Mesodermal cell (in vitro differentiated cells): ENCODE results near the gene ZFP64.

Experiments used
- H3K27ac ChIP-seq: 2 replicates; pipeline ENCODE4 v1.7.0; 2013; ENCODE audit warnings: mild to moderate bottlenecking, low read depth, low read length, moderate library complexity; ENCODE audit not compliant: severe bottlenecking
- H3K36me3 ChIP-seq: 2 replicates; pipeline ENCODE4 v1.7.1; 2013; ENCODE audit warnings: mild to moderate bottlenecking, low read length, moderate library complexity; ENCODE audit not compliant: control insufficient read depth, insufficient read depth
- H3K4me1 ChIP-seq: one replicate; pipeline ENCODE4 v1.7.1; 2013; ENCODE audit warnings: mild to moderate bottlenecking, low read length; ENCODE audit not compliant: insufficient read depth, control insufficient read depth, poor library complexity, severe bottlenecking
- H3K4me3 ChIP-seq: 2 replicates; pipeline ENCODE4 v1.7.0; 2013; ENCODE audit warnings: low read length, control low read depth, mild to moderate bottlenecking; ENCODE audit not compliant: insufficient read depth, poor library complexity, severe bottlenecking; ENCODE audit errors: extremely low read depth
- H3K9me3 ChIP-seq: 2 replicates; pipeline ENCODE4 v1.7.1; 2013; ENCODE audit warnings: mild to moderate bottlenecking, low read length, moderate library complexity; ENCODE audit not compliant: control insufficient read depth
- WGBS, 2 experiments: methylation state at CpG; one replicate each; pipeline ENCODE4 v1.1.5; 2013; ENCODE audit warnings: missing lambda C conversion rate in 2 of 2; ENCODE audit not compliant: insufficient coverage in 2 of 2; 5-methylcytosine and 5-hydroxymethylcytosine counted together

The ZFP64 gene

GRCh38 chr20:52160049-52160570, 31.5 kb downstream of the ZFP64 start:
- H3K36me3 ChIP-seq = peaks cover 83% of the 10 kb centered on the region
- H3K4me3 ChIP-seq = no peak overlapping the region
- WGBS, 2 experiments = 98 to 99% methylated on average over 16 of the region's 18 CpGs

DNA sequence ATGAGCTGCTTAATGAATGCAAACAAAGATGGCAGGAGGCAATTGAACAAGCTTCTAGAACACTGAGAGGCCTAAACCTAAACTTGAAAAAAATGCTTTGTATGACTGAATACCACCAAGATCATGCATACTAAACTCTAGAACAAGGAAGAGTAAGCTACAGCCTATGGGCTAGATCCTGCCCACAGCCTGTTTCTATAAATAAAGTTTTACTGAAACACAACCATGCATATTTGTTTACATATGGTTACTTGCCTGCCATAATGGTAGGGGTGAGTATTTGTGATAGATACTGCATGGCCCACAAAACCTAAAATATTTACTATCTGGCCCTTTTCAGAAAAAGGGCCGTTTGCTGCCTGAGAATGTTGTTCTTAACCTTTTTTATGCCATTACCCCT, 37.0 kb downstream of the ZFP64 start:
- Histone ChIP-seq H3K36me3 (peaks cover 69% of the 10 kb centered on the region), H3K4me1 (no peaks in the 10 kb centered on the region), H3K4me3 (no peak overlapping the region), H3K27ac (no peak overlapping the region), H3K9me3 (peaks cover 8% of the 10 kb centered on the region)
- WGBS, 2 experiments = no CpG with 5 or more reads among the region's 1 CpG

More at GRCh38 chr20:52160049-52160570, 31.5 kb downstream of the ZFP64 start:
- Histone ChIP-seq H3K27ac (no peak overlapping the region), H3K4me1 (no peaks in the 10 kb centered on the region), H3K9me3 (peaks cover 8% of the 10 kb centered on the region)

GRCh38 chr20:52153896-52154295, 37.7 kb downstream of the ZFP64 start:
- Histone ChIP-seq H3K9me3 (peaks cover 3% of the 10 kb centered on the region), H3K36me3 (peaks cover 68% of the 10 kb centered on the region), H3K27ac (no peak overlapping the region), H3K4me3 (no peak overlapping the region), H3K4me1 (no peaks in the 10 kb centered on the region)
- WGBS, 2 experiments = 93 to 100% methylated on average over 1 to 5 of the region's 7 CpGs

GRCh38 chr20:52152921-52153320, 38.7 kb downstream of the ZFP64 start:
- peaks cover 58% of the 10 kb centered on the region for H3K36me3 ChIP-seq
- H3K9me3 ChIP-seq = no peaks in the 10 kb centered on the region
- H3K4me3 ChIP-seq = no peak overlapping the region
- H3K4me1 ChIP-seq = no peaks in the 10 kb centered on the region
- 93 to 96% methylated on average over 19 of the region's 19 CpGs for WGBS, 2 experiments
- no peak overlapping the region for H3K27ac ChIP-seq

DNA sequence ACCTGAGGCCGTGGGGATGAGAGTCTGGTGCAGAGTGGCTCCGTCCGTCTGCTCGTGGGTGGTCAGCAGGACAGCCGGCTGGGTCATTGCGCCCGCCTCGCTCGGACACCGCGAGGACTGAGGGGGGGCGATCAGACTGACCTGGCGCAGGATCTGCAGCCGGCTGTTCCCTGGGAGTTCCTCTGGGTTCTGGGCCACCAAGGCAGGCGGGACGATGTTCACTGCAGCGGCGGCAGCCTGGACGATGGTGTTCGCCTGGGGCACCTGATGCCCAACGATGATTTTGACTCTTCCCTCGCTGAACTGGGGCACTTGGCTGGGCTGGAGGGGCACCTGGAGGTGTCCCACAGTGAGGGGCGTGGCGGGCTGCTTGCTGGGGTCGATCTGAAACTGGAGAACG, 39.2 kb downstream of the ZFP64 start:
- 94% methylated on average over 23 to 24 of the region's 26 CpGs for WGBS, 2 experiments

GRCh38 chr20:52150440-52151258, 40.9 kb downstream of the ZFP64 start:
- H3K9me3 ChIP-seq = no peaks in the 10 kb centered on the region
- H3K27ac ChIP-seq = no peak overlapping the region
- no peaks in the 10 kb centered on the region for H3K4me1 ChIP-seq
- no CpG with 5 or more reads among the region's 2 CpGs for WGBS, 2 experiments
- H3K4me3 ChIP-seq = no peak overlapping the region
- H3K36me3 ChIP-seq = peaks cover 40% of the 10 kb centered on the region

More for the DNA sequence above, 39.2 kb downstream of the ZFP64 start:
- no peak overlapping the region for H3K27ac ChIP-seq
- H3K9me3 ChIP-seq = no peaks in the 10 kb centered on the region
- H3K4me3 ChIP-seq = no peak overlapping the region
- no peaks in the 10 kb centered on the region for H3K4me1 ChIP-seq
- H3K36me3 ChIP-seq = peaks cover 57% of the 10 kb centered on the region

DNA sequence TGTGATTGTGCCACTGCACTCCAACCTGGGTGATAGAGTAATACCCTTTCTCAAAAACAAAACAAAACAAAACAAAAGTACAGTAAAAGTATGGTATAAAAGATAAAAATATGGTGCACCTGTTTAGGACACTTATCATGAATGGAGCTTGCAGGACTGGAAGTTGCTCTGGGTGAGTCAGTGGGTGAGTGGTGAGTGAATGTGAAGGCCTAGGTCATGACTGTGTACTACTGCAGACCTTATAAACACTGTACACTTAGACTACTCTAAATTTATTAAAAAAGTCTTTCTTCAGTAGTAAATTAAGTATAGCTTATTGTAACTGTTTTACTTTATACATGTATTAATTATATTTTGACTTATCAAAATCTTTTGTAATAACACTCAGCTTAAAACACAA, 46.0 kb downstream of the ZFP64 start:
- Histone ChIP-seq H3K27ac (no peak overlapping the region), H3K4me1 (no peaks in the 10 kb centered on the region), H3K9me3 (no peaks in the 10 kb centered on the region), H3K4me3 (no peak overlapping the region), H3K36me3 (peaks cover 6% of the 10 kb centered on the region)

- Histone ChIP-seq H3K36me3 (no peaks in the 10 kb centered on the region), H3K27ac (no peak overlapping the region), H3K9me3 (no peaks in the 10 kb centered on the region), H3K4me3 (no peak overlapping the region), H3K4me1 (no peaks in the 10 kb centered on the region)
- 67 to 90% methylated on average over 1 to 2 of the region's 2 CpGs for WGBS, 2 experiments
Observed at GRCh38 chr20:52143277-52143676, 48.3 kb downstream of the ZFP64 start.

DNA sequence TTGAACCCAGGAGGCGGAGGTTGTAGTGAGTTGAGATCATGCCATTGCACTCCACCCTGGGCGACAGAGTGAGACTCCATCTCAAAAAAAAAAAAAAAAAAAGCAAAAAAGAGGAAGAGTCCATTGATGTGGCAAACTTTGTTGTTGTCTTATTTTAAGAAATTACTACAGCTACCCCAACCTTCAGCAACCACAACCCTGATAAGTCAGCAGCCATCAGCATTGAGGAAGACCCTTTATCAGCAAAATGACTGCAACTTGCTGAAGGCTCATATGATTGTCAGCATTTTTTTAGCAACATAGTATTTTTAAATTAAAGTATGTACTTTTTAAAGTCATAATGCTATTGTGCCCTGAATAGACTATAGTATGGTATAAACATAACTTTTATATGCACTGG, 48.8 kb downstream of the ZFP64 start:
- Histone ChIP-seq H3K4me3 (no peak overlapping the region), H3K4me1 (no peaks in the 10 kb centered on the region), H3K27ac (no peak overlapping the region), H3K9me3 (no peaks in the 10 kb centered on the region), H3K36me3 (no peaks in the 10 kb centered on the region)
- WGBS, 2 experiments = no CpG with 5 or more reads among the region's 2 CpGs

DNA sequence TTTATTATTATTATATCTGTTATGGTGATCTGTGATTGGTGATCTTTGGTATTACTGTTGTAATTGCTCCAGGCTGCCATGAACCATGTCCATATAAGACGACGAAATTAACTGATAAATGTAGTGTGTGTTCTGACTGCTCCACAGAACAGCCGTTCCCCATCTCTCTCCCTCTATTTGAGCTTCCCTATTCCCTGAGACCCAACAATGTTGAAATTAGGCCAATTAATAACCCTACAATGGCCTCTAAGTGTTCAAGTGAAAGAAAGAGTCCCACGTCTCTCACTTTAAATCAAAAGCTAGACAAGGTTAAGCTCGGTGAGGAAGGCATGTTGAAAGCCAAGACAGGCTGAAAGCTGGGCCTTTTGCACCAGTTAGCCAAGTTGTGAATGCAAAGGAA, 51.6 kb downstream of the ZFP64 start:
- Histone ChIP-seq H3K36me3 (no peaks in the 10 kb centered on the region), H3K27ac (no peak overlapping the region), H3K4me1 (no peaks in the 10 kb centered on the region), H3K4me3 (no peak overlapping the region), H3K9me3 (no peaks in the 10 kb centered on the region)
- 97 to 100% methylated on average over 1 to 4 of the region's 5 CpGs for WGBS, 2 experiments

DNA sequence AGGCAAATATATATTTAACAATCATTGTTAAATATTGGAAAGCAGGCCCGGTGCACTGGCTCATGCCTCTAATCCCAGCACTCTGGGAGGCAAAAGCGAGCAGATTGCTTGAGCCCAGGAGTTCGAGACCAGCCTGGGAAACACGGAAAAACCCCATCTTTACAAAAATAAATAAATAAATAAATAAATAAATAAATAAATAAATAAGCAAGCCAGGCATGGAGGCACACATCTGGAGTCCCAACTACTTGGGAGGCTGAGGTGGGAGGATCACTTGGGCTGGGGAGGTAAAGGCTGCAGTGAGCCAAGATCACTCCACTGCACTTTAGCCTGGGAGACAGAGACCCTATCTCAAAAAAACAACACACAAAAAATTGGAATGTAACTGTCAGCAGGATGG, 53.7 kb downstream of the ZFP64 start:
- no peak overlapping the region for H3K27ac ChIP-seq
- 80% methylated on average over 1 of the region's 4 CpGs; no CpG with 5 or more reads in 1 of the 2 experiments for WGBS, 2 experiments
- no peaks in the 10 kb centered on the region for H3K9me3 ChIP-seq

More for the DNA sequence above, 53.7 kb downstream of the ZFP64 start:
- Histone ChIP-seq H3K36me3 (no peaks in the 10 kb centered on the region), H3K4me3 (no peak overlapping the region), H3K4me1 (no peaks in the 10 kb centered on the region)
